KBM-7 (cell line): ENCODE measurements around the gene ZFAND6.
"Not testable (repeated sequence)": the region's sequence is repeated elsewhere in the genome, so short reads cannot be mapped to it uniquely, and the experiment has no call there.

ENCODE experiments used
- DNase-seq: peaks from one replicate; pipeline ENCODE4 v3.0.0-alpha.2; 2015
- in situ Hi-C: fragments of 300-500 bp; cut with MboI; formaldehyde crosslinking; loops from 2 replicates; pipeline ENCODE4 v1.14.3; 2020; ENCODE audit warnings: low sequenced_read_pairs, low pct_unique_long_range_greater_than_20kb, mixed read lengths

ZFAND6 gene

DNA sequence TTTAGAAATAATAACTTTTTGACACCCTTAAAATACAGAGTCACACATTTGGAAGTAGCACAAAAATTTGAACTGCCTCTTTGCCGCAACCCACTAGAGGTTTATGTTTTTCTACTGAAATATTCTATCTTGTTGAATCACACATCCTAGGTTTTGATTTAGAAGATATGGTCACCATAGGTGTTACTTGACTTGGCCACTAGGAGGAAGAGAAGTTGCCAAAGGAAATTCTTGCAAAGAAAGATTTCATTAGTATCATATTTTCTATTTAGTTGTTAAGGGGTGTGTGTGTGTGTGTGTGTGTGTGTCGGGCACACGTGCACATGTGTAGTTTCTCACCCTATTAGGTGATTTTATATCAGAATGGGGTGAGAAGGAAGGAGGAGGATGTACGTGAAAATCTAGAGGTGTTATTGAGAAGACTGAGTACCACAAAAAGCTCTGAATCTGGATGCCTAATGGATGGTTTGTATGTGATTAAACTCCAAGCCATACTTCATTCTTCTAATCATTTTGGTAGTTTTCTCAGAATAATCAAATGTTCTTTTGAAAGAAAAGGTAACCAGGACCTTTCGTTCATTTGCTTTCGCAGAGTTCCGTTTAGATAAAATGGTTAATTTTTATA is 31.5 kb downstream of the ZFAND6 start:
- DNase-seq = peak; percentile 34
- in situ Hi-C loops = no loop called here

DNA sequence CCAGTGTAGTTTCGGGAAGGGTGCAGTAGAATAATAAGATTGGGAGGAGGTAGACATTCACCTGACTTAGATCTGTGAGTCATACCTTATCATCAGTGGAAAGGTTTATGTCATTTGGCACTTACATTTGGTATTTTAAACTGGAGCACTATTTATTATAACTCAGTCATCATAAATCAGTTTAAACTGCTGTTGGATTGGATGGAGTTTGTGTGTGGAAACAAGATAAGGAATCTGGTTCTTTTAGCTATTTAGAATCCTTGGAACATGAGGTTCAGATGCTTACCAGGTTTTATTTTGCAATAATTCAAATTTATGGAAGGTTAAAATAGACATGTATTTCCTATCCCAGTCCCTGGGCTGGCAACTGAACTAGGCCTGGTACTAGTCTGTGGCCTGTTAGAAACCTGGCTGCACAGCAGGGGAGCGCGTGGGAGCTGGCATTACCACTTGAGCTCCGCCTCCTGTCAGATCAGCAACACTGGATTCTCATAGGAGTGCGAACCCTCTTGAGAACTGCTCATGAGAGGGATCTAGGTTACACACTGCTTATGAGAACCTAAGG is 34.5 kb downstream of the ZFAND6 start:
- in situ Hi-C loops = no loop called here
- peak; percentile 78 for DNase-seq

DNA sequence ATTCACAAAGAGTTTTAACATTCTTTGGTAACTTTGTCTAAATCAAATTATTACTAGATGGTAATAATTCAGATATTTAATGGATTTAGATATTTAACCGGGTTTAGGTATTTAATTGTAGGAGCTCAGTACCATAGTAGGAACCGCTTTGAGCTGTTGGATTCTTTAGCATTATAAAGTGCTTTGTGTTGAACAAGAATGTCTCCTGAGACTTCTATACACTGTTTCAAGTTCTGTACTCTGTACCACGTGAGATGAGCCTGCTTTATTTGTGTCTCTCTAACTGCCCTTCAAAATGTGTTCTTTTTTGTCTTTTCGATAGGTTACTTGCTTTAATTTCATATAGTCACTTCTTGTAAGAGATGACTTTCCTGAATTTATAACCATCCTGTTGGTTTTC is 36.0 kb downstream of the ZFAND6 start:
- in situ Hi-C loops = no loop called here
- DNase-seq = no peak

DNA sequence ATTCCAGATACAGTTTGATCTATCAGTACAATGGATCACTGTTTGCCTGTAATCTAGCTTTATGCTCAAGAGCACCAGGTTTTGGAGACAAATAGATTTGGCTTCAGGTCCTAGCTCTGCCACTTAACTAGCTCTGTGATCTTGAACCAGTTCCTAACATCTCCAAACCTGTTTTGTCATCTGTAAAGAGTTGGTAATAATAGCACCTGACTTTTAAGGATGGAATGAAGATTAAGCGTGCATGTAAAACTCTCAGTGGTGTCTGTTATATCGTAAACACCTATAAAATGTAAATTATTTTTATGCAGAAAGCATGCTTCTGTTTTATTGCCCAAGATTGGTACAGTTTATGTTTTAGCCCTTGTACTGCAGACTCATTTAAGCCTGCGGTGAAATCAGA is 36.5 kb downstream of the ZFAND6 start:
- no peak for DNase-seq

DNA sequence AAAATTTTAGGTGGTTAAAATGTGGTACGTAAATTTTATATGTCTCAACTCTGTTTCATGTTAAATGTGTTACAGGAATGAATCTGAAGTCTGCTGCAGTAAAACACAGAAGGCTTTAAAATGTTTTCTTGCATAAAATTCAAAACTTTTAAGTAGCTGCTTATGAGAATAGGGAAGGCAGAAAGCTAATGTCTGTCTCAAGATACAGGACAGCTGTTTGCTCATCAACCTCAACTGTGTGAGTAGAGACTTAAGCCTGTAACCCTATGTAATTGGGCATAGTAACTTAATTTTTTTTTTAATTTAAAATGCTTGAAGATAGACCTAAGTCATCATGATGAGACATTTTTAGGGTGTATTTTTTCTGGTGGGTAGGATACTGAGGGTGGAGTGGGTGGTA is 38.9 kb downstream of the ZFAND6 start:
- no peak for DNase-seq

More for the DNA sequence above, 36.5 kb downstream of the ZFAND6 start:
- in situ Hi-C loops = no loop called here

DNA sequence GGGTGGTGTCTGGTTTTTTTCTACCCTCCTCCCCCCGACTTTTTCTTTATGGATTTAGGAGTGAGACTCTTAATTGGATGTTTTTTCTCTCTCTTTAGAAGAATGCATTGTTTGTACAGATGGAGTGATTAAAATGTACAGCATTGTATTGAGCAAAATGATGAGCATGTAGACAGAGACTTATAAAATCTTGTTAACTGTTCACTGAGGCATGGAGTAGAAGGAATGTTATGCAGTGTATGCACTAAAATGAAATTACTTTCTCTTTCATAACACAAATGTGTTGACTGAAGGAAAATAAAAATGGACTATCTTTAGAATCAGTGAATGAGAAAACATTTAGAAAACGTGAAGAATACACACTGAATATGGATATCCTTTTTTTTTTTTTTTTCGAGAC is 39.8 kb downstream of the ZFAND6 start:
- in situ Hi-C loops = no loop called here
- DNase-seq = no peak

More for the DNA sequence above, 38.9 kb downstream of the ZFAND6 start:
- in situ Hi-C loops = no loop called here

DNA sequence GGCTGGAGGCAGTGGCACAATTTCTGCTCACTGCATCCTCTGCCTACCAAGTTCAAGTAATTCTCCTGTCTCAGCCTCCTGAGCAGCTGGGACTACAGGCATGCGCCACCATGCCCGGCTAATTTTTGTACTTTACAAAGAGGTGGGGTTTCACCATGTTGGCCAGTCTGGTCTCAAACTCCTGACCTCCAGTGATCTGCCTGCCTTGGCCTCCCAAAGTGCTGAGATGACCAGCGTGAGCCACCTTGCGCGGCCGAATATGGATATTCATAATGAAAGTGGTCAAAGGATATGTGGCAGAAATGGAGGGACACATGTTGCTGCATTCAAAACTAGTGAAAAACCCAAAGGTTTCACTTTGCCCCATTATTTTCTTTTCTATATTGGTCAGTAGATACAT is 40.2 kb downstream of the ZFAND6 start:
- DNase-seq, in situ Hi-C loops: not testable (repeated sequence)

DNA sequence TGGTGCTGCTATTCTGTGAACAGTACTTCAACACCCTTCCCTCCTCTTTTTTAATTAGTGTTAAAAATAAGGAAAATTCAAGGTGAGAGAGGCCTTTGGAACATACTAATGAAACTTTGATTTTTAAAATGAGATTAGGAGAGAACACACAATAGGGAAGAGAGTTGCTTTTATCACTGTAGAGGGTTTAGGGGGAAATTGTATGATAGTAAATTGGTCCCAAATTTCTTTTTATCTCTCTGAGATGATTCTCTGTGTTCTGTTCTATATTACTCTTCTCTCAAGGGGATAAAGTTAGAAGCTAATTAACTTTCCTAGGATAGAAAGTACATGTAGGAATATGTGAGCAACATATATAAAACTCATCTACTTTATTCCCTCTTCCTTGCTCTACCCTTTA is 40.8 kb downstream of the ZFAND6 start:
- no peak for DNase-seq
- in situ Hi-C loops = no loop called here

DNA sequence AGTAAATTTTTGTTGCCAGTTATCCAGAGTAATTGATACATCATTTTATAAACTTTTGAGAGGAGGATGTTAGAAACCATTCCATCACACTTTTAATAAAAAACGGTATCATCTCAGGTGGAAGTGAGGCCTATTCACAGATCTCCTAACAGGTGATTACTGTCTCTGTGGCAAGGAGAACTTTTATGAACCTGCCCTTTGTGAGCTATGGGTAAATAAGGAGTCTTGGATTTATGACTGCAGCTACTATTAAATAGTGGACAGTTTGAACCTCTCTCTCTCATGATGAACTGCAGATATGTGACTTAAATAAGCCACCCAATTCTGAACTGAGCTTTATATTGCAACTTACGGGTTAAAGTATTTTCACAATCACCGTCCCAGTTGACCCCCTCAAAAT is 45.7 kb downstream of the ZFAND6 start:
- in situ Hi-C loops = no loop called here
- DNase-seq = no peak

DNA sequence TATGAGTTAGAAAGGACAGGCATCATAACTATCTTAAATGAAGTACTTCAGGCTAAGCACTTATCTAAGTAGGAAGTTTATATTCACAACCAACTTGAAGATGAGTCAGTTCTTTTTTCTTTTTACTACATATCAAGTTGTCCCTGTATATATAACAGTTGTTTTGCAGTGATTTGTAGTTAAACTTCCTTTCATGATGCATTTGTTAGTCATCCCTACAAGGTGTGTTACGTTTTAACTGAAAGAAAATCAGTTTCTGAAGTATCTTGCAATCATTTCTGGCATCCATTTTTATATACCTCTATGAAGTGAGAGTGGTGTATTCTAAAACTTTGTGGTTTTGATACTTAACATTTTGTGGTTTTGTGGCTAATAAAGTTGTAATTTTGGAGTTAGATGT is 46.1 kb downstream of the ZFAND6 start:
- in situ Hi-C loops = no loop called here
- no peak for DNase-seq

DNA sequence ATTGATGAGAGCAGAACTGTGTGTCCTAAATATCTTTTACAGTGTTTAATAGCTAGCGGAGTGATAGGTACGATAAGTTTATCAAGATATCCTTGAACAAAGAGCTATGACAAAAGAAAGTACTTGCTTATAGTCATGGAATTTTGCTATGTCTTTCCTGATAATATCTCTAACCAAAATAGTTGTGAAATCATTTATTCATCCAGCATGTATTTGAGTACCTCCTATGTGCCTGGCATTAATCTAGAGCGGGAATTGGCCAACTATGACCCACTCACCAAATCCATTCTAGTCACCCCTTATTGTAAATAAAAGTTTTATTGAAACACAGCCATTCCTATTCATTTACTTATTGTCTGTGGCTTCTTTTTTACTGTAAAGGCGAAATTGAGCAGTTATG is 46.6 kb downstream of the ZFAND6 start:
- in situ Hi-C loops = no loop called here
- no peak for DNase-seq

DNA sequence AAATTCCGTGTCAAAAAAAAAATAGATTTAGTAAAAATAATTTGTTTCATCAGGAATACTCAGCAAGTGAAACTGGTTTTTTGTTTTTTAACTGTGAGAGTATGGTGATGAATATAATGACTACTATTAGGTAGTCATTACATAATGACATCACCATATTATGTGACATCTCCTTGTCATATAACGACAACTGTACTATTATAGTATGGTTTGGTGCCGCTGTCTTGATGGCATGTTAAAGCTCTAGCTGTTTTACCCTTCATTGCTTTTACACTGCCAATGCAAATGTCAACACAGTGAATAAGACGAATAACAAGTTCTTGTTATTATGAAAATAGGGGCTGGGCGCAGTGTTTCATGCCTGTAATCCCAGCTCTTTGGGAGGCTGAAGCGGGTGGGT is 47.7 kb downstream of the ZFAND6 start:
- in situ Hi-C loops = no loop called here

DNA sequence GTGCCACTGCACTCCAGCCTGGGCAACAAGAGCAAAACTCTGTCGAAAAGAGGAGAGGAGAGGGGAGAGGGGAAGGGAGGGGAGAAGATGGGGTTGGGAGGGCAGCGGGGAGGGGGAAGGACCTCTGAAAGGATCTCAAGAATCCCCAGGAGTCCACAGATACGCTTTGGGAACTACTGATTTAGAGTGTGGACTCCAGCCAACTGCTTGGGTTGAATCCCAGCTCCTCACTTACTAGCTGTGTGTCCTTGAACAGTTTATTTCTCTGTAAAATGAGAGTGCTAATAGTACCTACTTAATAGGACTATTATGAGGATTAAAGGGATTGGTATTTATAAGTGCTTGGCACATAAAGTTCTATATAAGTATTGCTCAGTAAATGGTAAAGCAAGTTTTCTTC is 48.3 kb downstream of the ZFAND6 start:
- in situ Hi-C loops = no loop called here
- no peak for DNase-seq

More for the DNA sequence above, 47.7 kb downstream of the ZFAND6 start:
- DNase-seq = no peak

DNA sequence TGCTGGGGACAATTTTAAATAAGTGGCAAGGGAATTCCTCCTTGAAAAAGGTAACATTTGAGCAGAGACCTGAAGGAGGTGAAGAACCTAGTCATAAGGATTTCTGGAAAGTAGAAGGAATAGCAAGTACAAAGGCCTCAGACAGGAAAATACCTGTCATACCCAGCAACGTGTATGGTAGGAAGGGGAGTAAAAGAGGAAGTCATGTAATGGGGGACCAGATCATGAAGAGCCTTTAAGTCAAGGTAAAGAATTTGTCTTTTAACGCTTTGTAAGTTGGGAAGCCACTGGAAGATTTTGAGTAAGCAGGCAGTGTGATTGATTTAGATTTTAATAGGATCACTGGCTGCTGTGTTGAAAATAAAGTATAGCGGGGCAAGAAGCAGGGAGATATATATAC is 49.9 kb downstream of the ZFAND6 start:
- in situ Hi-C loops = no loop called here
- DNase-seq = peak; percentile 49

DNA sequence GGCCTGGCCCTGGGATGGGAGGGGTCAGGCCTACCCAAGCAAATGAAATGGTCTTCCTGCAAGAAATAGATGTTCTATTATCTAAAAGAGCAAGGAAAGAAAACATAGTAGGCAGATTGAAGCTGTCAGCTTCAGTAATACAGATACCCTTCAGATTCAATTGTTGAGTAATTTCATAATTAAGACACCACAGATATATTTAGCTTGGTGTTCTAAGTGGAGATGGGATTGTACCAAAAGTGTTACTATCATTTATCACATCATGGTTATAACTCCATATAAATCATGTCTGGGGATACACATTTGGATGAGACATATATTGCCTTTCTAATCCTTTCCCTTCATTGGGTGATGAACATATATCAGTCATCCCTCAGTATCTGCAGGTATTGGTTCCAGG is 51.4 kb downstream of the ZFAND6 start:
- in situ Hi-C loops = no loop called here
- no peak for DNase-seq

DNA sequence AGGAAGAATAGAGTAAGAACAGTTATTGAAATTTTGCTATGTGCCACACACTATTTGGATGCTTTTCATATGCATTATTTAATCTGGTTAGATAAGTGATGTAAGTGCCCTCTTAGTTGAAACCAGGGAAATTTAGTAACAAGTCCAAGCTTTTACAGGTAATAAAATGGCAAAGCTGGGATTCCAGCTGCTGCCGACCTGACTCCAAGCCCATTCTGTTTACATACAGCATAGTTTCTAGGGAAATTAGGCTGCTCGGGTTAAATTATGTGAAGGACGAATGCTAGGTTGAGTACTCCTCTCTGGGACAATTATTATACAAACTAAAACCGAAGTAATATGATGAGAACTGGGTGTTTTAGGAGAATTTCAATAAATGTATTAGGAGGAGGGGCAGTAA is 54.6 kb downstream of the ZFAND6 start:
- no peak for DNase-seq
- in situ Hi-C loops = no loop called here

DNA sequence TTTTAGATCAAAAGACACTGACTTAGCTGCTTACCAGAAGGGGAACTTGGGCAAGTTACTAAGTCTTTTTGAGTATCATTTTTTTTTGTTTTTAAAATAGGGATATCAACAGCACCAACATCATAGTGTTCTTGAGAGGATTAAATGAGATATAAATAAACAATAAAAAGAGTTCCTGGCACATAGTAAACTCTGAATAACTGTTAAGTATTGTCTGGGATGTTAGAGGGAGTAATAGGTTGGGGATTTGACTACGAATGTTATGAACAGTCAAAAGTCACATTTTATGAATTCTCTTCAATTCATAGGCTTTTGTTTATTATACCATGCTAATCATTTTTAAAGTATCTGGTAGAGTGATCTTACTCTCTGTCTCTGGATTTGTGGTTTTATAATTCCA is 55.5 kb downstream of the ZFAND6 start:
- no peak for DNase-seq
- in situ Hi-C loops = no loop called here

DNA sequence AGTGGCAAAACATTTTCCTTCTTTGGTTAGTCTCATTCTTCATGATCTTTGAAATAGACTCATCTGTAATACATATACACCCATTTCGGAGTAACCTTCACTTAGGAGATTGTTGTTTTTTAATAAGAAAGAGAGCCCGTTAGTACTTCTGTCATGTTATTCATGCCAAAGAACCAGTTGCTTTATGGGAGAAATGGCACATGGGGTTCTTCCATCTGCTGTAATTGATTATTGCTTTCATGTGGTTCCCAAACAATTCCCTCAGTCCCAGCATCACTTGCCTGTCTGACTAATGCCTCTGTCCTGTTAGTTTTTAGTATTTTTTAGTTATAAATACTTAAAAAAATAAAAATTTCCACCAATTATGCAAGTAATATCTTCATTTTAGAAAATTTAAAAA is 59.5 kb downstream of the ZFAND6 start:
- in situ Hi-C loops = no loop called here
- DNase-seq = no peak

DNA sequence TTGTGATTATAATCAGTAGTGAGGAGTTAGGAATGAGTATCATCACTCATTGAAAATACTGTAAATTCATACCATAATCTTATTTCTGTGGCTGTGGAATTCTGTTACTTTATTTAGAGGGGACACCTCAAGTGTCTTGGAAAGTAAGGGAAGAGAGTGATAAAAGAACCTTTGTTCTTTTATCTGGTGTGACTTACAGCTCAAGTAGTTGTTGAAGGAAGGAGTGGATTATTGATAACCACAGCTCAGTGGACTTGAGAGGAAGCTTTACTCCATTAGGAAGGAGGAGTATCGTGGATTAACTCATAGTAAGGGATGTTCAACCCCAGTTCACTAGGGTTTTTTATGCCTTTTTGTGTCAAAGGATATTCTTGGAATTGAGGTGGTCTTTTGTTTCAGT is 61.2 kb downstream of the ZFAND6 start:
- in situ Hi-C loops = no loop called here
- DNase-seq = no peak

DNA sequence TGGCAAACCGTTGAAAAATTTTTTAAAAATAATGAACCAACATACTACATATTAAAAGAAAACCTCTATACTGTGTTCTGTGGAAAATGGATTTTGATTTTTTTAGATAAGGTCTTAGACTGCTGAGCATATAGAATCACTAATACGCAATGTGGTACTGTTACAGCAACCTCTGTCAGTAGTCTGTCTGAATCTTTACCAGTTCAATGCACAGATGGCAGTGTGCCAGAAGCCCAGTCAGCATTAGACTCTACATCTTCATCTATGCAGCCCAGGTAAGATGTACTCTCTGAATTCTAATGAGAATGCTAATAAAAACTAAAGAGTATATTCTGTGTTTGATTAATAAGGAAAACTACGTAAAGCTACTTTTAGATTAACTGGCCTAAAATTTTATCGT is 62.1 kb downstream of the ZFAND6 start:
- DNase-seq = no peak
- in situ Hi-C loops = no loop called here

DNA sequence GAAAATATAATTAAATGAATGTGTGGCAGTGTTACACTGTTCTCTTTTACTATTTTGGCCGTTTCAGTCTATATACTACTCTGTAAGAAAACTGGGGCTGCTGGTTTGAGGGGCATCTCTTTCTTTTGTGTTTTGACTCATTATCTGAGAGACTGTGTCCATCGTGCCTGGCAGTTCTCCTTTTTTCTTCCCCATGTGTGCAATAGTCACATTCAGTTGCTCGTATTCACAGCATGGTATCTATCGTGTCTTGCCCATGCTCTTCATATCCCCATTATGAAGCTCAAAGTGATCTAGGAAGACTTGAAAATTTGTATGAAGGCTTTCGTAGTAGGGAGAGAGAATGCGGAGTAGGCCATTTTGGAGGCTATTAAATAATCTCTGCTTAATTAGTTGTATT is 63.6 kb downstream of the ZFAND6 start:
- peak; percentile 56 for DNase-seq
- in situ Hi-C loops = no loop called here
